Ovary (tissue), 9 donors: ENCODE measurements around the gene CPLX3. TPM values are rescaled to one million over a fixed set of nuclear protein-coding genes. Genes with fewer than 3 reads are reported as not detected.

Source experiments
- DNase-seq, 5 donors: peaks; one replicate each; pipeline ENCODE4 v3.0.0-alpha.2; 2019 to 2020
- H3K27ac ChIP-seq, 2 donors: fragments of 200-600 bp; one replicate each; pipeline versions ENCODE4 v1.5.1 to v1.8.0; 2019 to 2022
- H3K27me3 ChIP-seq: fragments of 200-600 bp; one replicate; pipeline ENCODE4 v1.8.0; 2022
- H3K36me3 ChIP-seq: fragments of 200-600 bp; sonication (generic); one replicate; pipeline ENCODE4 v1.5.1; 2019
- H3K4me1 ChIP-seq: one replicate; pipeline ENCODE4 v1.8.1; 2013; ENCODE audit warnings: mild to moderate bottlenecking, moderate library complexity; ENCODE audit not compliant: insufficient read depth
- H3K4me3 ChIP-seq: fragments of 200-600 bp; sonication (generic); one replicate; pipeline ENCODE4 v1.5.1; 2017
- H3K9me3 ChIP-seq, 2 donors: fragments of 200-600 bp in 1 of 2; sonication (generic) in 1 of 2; one replicate each; pipeline versions ENCODE4 v1.5.1 to v1.8.1; 2013 to 2019; ENCODE audit warnings: mild to moderate bottlenecking in 1 of 2, moderate library complexity in 1 of 2
- CTCF ChIP-seq, 3 donors: fragments of 450-650 bp in 2 of 3; fragments of 200-600 bp in 1 of 3; IDR thresholded peaks; one replicate each; pipeline versions ENCODE4 v1.5.1 to v1.8.0; 2016 to 2022; ENCODE audit warnings: antibody characterized with exemption in 3 of 3, mild to moderate bottlenecking in 1 of 3
- EP300 ChIP-seq: sonication (generic); formaldehyde crosslinking; IDR thresholded peaks from one replicate; pipeline ENCODE4 v1.6.1; 2017; ENCODE audit warnings: antibody characterized with exemption
- POLR2A ChIP-seq: fragments of 450-650 bp; IDR thresholded peaks from one replicate; pipeline ENCODE4 v1.6.1; 2017; ENCODE audit warnings: antibody characterized with exemption, mild to moderate bottlenecking, moderate library complexity
- WGBS, 3 donors: extraction: QIAGEN DNeasy Blood & Tissue Kit in 1 of 3; methylation state at CpG; one replicate each; pipeline versions ENCODE4 v1.1.5 to v1.1.7; 2013 to 2017; 5-methylcytosine and 5-hydroxymethylcytosine counted together
- intact Hi-C, 4 donors: fragments of 100-400 bp; cut with DNase I; formaldehyde crosslinking; loops; one replicate each; pipeline versions ENCODE4 v1.11.0 to v1.15.1; 2022 to 2023
- polyA plus RNA-seq, 2 donors: library from polyadenylated mRNA; stranded (reverse); fragments of 200-250 nt in 1 of 2; fragments of 350-450 nt in 1 of 2; fragmentation: Illumina TruSeq in 1 of 2; extraction: RNeasy Lipid Tissue Mini Kit (QIAGEN cat#74804) in 1 of 2; gene quantifications; one replicate each; pipeline ENCODE4 v1.2.3, GENCODE V29; 2013 to 2014
- total RNA-seq, 7 donors: library from RNA; depleted of rRNA in 2 of 7; stranded (reverse); fragments of >200 nt in 2 of 7; fragmentation: NEBNext Ultra II Directional in 3 of 7; extraction: Animal tissue kit (Norgen Biotek cat#: 25700) in 3 of 7; gene quantifications; one replicate each; pipeline versions ENCODE4 v1.1.0 to v1.2.4, GENCODE V29; 2016 to 2023
- donor health status: DM: no; HTN: no; CAD: no; lungs with moderate emphysema.
- donor health status: DM: no; HTN: no; CAD: no.
- donor health status: Bipolar disorder and iron deficiency.
- donor health status: DM: yes; HTN: yes; CAD: no.
- donor health status: DM: no; HTN: no; CAD: no.
- donor health status: DM: yes; HTN: yes; CAD: no.

The CPLX3 gene
- total and polyA plus RNA-seq, 9 donors, result not detected

GRCh38 chr15:74779162-74779648, 47.2 kb upstream of the CPLX3 start:
- H3K27me3 ChIP-seq, result no peaks in the 10 kb centered on the region
- H3K9me3 ChIP-seq, result no peaks in the 10 kb centered on the region
- TF ChIP-seq POLR2A (no peak), EP300 (no peak), CTCF (IDR thresholded peaks at IDR 0.05) (no peak)
- peaks cover 14% of the 10 kb centered on the region for H3K4me1 ChIP-seq
- H3K27ac ChIP-seq, result no peak overlapping the region
- WGBS, 3 donors, result 72 to 83% (median 77%) methylated on average over 7 of the region's 7 CpGs
- H3K4me3 ChIP-seq, result no peak overlapping the region
- intact Hi-C loops, result loop anchor here in 2 of 4 donors (5.0 to 10.0 kb wide), 2 partner anchors 173 to 216 kb away; partner anchors contain the start of gene SCAMP5 (in 1 of the 2)
- H3K36me3 ChIP-seq, result no peaks in the 10 kb centered on the region
- no peak for DNase-seq

GRCh38 chr15:74780523-74781430, 45.6 kb upstream of the CPLX3 start:
- Histone ChIP-seq H3K9me3 (no peaks in the 10 kb centered on the region), H3K4me3 (peak overlapping the region; percentile 54), H3K4me1 (peaks cover 14% of the 10 kb centered on the region), H3K36me3 (no peaks in the 10 kb centered on the region), H3K27ac (no peak overlapping the region), H3K27me3 (no peaks in the 10 kb centered on the region)
- 48 to 56% (median 48%) methylated on average over 16 of the region's 16 CpGs for WGBS, 3 donors
- TF ChIP-seq CTCF (IDR thresholded peaks at IDR 0.05) (no peak), EP300 (no peak), POLR2A (no peak)
- intact Hi-C loops, result loop anchor here in 3 of 4 donors (5.0 to 10.0 kb wide), 7 partner anchors 57 to 424 kb away; partner anchors contain the start of genes C15orf39 (in 1 of the 3), RPP25 (in 1 of the 3) and ULK3 (in 1 of the 3)
- DNase-seq, result no peak

GRCh38 chr15:74781431-74782258, 44.8 kb upstream of the CPLX3 start, which contains the start of gene CSK:
TSS of gene CSK (plus strand) at chr15:74782080. CDS start at chr15:74798298, 16,218 bp downstream.
- TF ChIP-seq CTCF (IDR thresholded peaks at IDR 0.05) (peak in 1 of 3 donors; percentile 69), EP300 (no peak), POLR2A (peak; percentile 33)
- H3K4me1 ChIP-seq, result peaks cover 14% of the 10 kb centered on the region
- no peaks in the 10 kb centered on the region for H3K27me3 ChIP-seq
- peak within 1 kb of the TSS; percentile 54 for H3K4me3 ChIP-seq
- no peaks in the 10 kb centered on the region for H3K36me3 ChIP-seq
- DNase-seq, result peak; percentile 69 to 87 (median 82)
- H3K27ac ChIP-seq, result peak within 1 kb of the TSS; percentile 63 to 80
- WGBS, 3 donors, result 0 to 1% (median 1%) methylated on average over 16 to 74 of the region's 74 CpGs
- H3K9me3 ChIP-seq, result no peaks in the 10 kb centered on the region
- intact Hi-C loops, result loop anchor here in 3 of 4 donors (5.0 to 10.0 kb wide), 7 partner anchors 56 to 423 kb away; partner anchors contain the start of genes C15orf39 (in 1 of the 3), RPP25 (in 1 of the 3) and ULK3 (in 1 of the 3)
